ENCODE results near the gene HDAC8.

The HDAC8 gene

GRCh38 chrX:72394518-72395170 lies 178.0 kb downstream of the HDAC8 start:
- no peaks in the 10 kb centered on the region for H3K27me3 Mint-ChIP-seq
- no peak for DNase-seq
- no peak overlapping the region for H3K27ac Mint-ChIP-seq

GRCh38 chrX:72393836-72394517 lies 178.7 kb downstream of the HDAC8 start:
- DNase-seq: no peak
- H3K4me1 Mint-ChIP-seq: no peaks in the 10 kb centered on the region
- H3K9me3 Mint-ChIP-seq: no peaks in the 10 kb centered on the region
- no peak for ATAC-seq (replicated peaks)
- H3K36me3 Mint-ChIP-seq: peaks cover 0 to 2% of the 10 kb centered on the region in 2 donors
- no peaks in the 10 kb centered on the region for H3K27me3 Mint-ChIP-seq
- H3K27ac Mint-ChIP-seq: no peak overlapping the region
- no peak overlapping the region for H3K4me3 Mint-ChIP-seq

More at GRCh38 chrX:72394518-72395170, 178.0 kb downstream of the HDAC8 start:
- Mint-ChIP-seq H3K36me3 (peaks cover 0 to 2% of the 10 kb centered on the region in 2 donors), H3K4me1 (no peaks in the 10 kb centered on the region), H3K9me3 (no peaks in the 10 kb centered on the region), H3K4me3 (no peak overlapping the region)
- ATAC-seq (replicated peaks): no peak

- ATAC-seq (replicated peaks) (no peak), DNase-seq (no peak)
- Mint-ChIP-seq H3K4me1 (no peaks in the 10 kb centered on the region), H3K27me3 (no peaks in the 10 kb centered on the region), H3K36me3 (peaks cover 0 to under 1% of the 10 kb centered on the region in 2 donors), H3K9me3 (no peaks in the 10 kb centered on the region), H3K27ac (no peak overlapping the region), H3K4me3 (no peak overlapping the region)
Measured at GRCh38 chrX:72392816-72393800, 179.5 kb downstream of the HDAC8 start.

GRCh38 chrX:72392042-72392441 lies 180.6 kb downstream of the HDAC8 start:
- Mint-ChIP-seq H3K27ac (no peak overlapping the region), H3K4me3 (no peak overlapping the region), H3K9me3 (no peaks in the 10 kb centered on the region), H3K4me1 (no peaks in the 10 kb centered on the region), H3K36me3 (peaks cover 0 to 3% of the 10 kb centered on the region in 2 donors), H3K27me3 (no peaks in the 10 kb centered on the region)
- DNase-seq (no peak), ATAC-seq (replicated peaks) (no peak)

GRCh38 chrX:72387247-72387646 lies 185.4 kb downstream of the HDAC8 start:
- ATAC-seq (replicated peaks) (no peak), DNase-seq (no peak)
- Mint-ChIP-seq H3K9me3 (no peaks in the 10 kb centered on the region), H3K4me1 (peaks cover 3 to 5% of the 10 kb centered on the region in 2 donors), H3K4me3 (no peak overlapping the region), H3K27ac (no peak overlapping the region), H3K27me3 (no peaks in the 10 kb centered on the region), H3K36me3 (peaks cover 0 to 3% of the 10 kb centered on the region in 2 donors)

- Mint-ChIP-seq H3K4me3 (no peak overlapping the region), H3K9me3 (no peaks in the 10 kb centered on the region), H3K27ac (no peak overlapping the region), H3K27me3 (no peaks in the 10 kb centered on the region), H3K4me1 (peaks cover 3 to 5% of the 10 kb centered on the region in 2 donors), H3K36me3 (no peaks in the 10 kb centered on the region)
- ATAC-seq (replicated peaks): no peak
- no peak for DNase-seq
Measured at GRCh38 chrX:72382202-72382595, 190.4 kb downstream of the HDAC8 start.

- Mint-ChIP-seq H3K27ac (no peak overlapping the region), H3K36me3 (no peaks in the 10 kb centered on the region), H3K27me3 (no peaks in the 10 kb centered on the region), H3K4me1 (peaks cover 2 to 5% of the 10 kb centered on the region in 2 donors), H3K4me3 (no peak overlapping the region), H3K9me3 (no peaks in the 10 kb centered on the region)
- ATAC-seq (replicated peaks) (no peak), DNase-seq (no peak)
Measured at GRCh38 chrX:72381439-72382201, 191.0 kb downstream of the HDAC8 start.

GRCh38 chrX:72376124-72376523 lies 196.5 kb downstream of the HDAC8 start:
- H3K27me3 Mint-ChIP-seq: no peaks in the 10 kb centered on the region
- H3K4me3 Mint-ChIP-seq: no peak overlapping the region
- no peaks in the 10 kb centered on the region for H3K36me3 Mint-ChIP-seq
- ATAC-seq (replicated peaks): no peak
- no peak for DNase-seq
- H3K9me3 Mint-ChIP-seq: no peaks in the 10 kb centered on the region
- peaks cover 5% of the 10 kb centered on the region in 2 donors for H3K4me1 Mint-ChIP-seq
- H3K27ac Mint-ChIP-seq: no peak overlapping the region

- ATAC-seq (replicated peaks) (no peak), DNase-seq (no peak)
- peaks cover 0 to 3% of the 10 kb centered on the region in 2 donors for H3K27me3 Mint-ChIP-seq
- H3K36me3 Mint-ChIP-seq: peaks cover 3% of the 10 kb centered on the region in 2 donors
- no peak overlapping the region for H3K27ac Mint-ChIP-seq
- peaks cover 5 to 7% of the 10 kb centered on the region in 2 donors for H3K4me1 Mint-ChIP-seq
- no peak overlapping the region for H3K4me3 Mint-ChIP-seq
- no peaks in the 10 kb centered on the region for H3K9me3 Mint-ChIP-seq
Measured at GRCh38 chrX:72373136-72373535, 199.5 kb downstream of the HDAC8 start.

GRCh38 chrX:72372735-72373134 lies 199.9 kb downstream of the HDAC8 start:
- H3K27me3 Mint-ChIP-seq: peaks cover 0 to 3% of the 10 kb centered on the region in 2 donors
- H3K4me1 Mint-ChIP-seq: peaks cover 5 to 7% of the 10 kb centered on the region in 2 donors
- no peak for ATAC-seq (replicated peaks)
- H3K36me3 Mint-ChIP-seq: peaks cover 3% of the 10 kb centered on the region in 2 donors
- H3K27ac Mint-ChIP-seq: no peak overlapping the region
- no peak for DNase-seq
- H3K4me3 Mint-ChIP-seq: no peak overlapping the region
- no peaks in the 10 kb centered on the region for H3K9me3 Mint-ChIP-seq

GRCh38 chrX:72371405-72371804 lies 201.2 kb downstream of the HDAC8 start:
- ATAC-seq (replicated peaks) (peak in 1 of 2 donors; percentile 47), DNase-seq (no peak)
- no peaks in the 10 kb centered on the region for H3K9me3 Mint-ChIP-seq
- H3K36me3 Mint-ChIP-seq: peaks cover 3% of the 10 kb centered on the region in 2 donors
- H3K27me3 Mint-ChIP-seq: peaks cover 0 to 3% of the 10 kb centered on the region in 2 donors
- no peak overlapping the region for H3K4me3 Mint-ChIP-seq
- H3K27ac Mint-ChIP-seq: no peak overlapping the region
- peaks cover 5 to 7% of the 10 kb centered on the region in 2 donors for H3K4me1 Mint-ChIP-seq

- peaks cover 0 to 7% of the 10 kb centered on the region in 2 donors for H3K27me3 Mint-ChIP-seq
- no peaks in the 10 kb centered on the region for H3K9me3 Mint-ChIP-seq
- H3K4me1 Mint-ChIP-seq: peaks cover 5 to 7% of the 10 kb centered on the region in 2 donors
- no peak overlapping the region for H3K4me3 Mint-ChIP-seq
- ATAC-seq (replicated peaks): no peak
- peaks cover 3 to 7% of the 10 kb centered on the region in 2 donors for H3K36me3 Mint-ChIP-seq
- no peak overlapping the region for H3K27ac Mint-ChIP-seq
- DNase-seq: no peak
Measured at GRCh38 chrX:72368796-72369195, 203.8 kb downstream of the HDAC8 start.

GRCh38 chrX:72367516-72367915 lies 205.1 kb downstream of the HDAC8 start:
- Mint-ChIP-seq H3K27ac (no peak overlapping the region), H3K27me3 (peaks cover 0 to 7% of the 10 kb centered on the region in 2 donors), H3K36me3 (peaks cover 3 to 7% of the 10 kb centered on the region in 2 donors), H3K4me3 (no peak overlapping the region), H3K4me1 (peaks cover 5 to 7% of the 10 kb centered on the region in 2 donors), H3K9me3 (no peaks in the 10 kb centered on the region)
- ATAC-seq (replicated peaks) (no peak), DNase-seq (no peak)

All from stimulated activated naive B cell treated with anti-CD40 and anti-IgM and Interleukin-4, amounts not matched to agents 10 μg/mL and 1 μg/mL and 100 μg/mL, for 72 hours (primary cell).